HG03521 (cell line): Measurements from ENCODE around the gene OSGEPL1.
"Not testable (repeated sequence)": the region's sequence is repeated elsewhere in the genome, so short reads cannot be mapped to it uniquely, and the experiment has no call there.

Source experiments
- ATAC-seq: cut with Tn5 transposase; IDR thresholded peaks from one replicate; pipeline ENCODE4 v1.9.1; 2021; ENCODE audit warnings: mild to moderate bottlenecking, moderate library complexity; ENCODE audit not compliant: unreplicated experiment

OSGEPL1 gene, protein sequence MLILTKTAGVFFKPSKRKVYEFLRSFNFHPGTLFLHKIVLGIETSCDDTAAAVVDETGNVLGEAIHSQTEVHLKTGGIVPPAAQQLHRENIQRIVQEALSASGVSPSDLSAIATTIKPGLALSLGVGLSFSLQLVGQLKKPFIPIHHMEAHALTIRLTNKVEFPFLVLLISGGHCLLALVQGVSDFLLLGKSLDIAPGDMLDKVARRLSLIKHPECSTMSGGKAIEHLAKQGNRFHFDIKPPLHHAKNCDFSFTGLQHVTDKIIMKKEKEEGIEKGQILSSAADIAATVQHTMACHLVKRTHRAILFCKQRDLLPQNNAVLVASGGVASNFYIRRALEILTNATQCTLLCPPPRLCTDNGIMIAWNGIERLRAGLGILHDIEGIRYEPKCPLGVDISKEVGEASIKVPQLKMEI

GRCh38 chr2:189762551-189763298 is at the start of gene OSGEPL1:
Gene OSGEPL1 (minus strand): TSS chr2:189762792. CDS start chr2:189761640, 1,152 bp downstream.
- ATAC-seq, result peak; percentile 95

DNA sequence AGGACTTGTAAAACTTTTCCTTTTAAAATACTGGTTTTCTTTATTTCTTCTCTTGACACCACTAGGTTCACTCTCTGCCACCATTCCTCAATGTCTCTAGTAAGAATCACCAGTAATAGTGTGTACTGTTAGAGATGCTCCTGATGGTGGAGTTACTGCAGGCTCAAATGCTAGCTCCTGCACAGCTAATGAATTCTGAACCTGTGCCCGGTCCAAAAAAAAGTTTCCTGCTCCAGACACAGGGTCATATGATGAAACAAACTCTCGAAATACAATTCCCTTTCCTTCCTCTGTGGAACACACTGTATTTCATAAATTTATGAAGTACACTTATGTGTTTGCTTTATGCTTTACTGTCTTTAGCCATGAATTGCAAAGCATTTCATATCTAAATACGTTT is 40.8 kb upstream of the OSGEPL1 start:
- no peak for ATAC-seq

DNA sequence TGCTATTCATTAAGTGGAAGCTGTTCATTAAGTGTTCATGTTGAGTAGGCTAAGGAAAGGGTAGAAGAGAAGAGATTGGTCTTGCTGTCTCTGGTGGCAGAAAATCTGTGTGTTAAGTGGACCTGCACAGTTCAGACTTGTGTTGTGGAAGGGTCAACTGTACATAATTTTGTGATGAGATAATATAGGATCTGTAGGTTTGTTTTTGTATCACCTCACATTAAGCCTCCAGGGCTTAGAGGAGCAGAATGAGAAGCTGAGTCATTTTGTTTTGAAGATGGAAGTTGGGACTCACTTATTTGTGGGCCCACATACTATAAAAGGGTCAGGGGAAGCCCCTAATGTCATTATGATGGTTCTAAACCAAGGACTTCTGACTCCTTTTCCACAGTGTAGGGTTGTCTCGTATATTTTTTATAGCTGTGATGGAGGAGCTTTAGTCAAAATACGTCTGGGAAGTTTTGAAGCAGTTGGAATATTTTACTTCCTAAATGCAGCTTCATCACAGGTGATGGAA is 39.9 kb upstream of the OSGEPL1 start:
- no peak for ATAC-seq

DNA sequence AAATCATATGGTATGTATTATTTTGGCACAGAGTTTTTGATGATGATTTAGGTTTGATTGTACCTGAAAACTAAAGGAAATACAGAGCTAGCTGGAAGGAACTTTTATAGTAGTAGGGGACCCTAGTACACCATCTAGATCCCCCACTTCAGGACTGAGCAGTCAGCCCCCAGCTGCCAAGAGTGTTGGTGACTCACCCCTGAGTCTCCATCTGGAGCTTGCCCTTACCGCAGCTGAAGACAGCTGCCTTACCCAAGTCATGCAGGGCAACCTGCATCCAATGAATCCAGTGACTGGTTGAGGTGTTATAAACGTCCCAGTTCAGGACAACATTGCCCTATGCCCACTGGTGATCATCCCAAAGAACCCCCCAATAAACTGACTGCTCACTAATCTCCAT is 36.9 kb upstream of the OSGEPL1 start:
- no peak for ATAC-seq

DNA sequence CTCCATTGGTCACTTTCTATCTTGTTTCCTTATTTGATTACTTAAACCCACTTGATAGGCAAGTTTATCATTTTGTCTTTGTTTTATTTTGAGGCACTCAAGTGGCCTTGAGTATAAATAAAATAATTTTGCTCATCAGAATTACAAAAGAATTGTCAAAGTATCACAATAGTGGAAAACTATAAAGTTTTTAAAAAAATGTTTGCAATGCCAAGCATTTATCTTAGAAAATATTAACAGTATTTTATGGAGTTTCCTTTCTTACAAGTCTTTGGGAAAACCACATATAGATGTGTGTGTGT is 36.4 kb upstream of the OSGEPL1 start:
- ATAC-seq, result no peak

DNA sequence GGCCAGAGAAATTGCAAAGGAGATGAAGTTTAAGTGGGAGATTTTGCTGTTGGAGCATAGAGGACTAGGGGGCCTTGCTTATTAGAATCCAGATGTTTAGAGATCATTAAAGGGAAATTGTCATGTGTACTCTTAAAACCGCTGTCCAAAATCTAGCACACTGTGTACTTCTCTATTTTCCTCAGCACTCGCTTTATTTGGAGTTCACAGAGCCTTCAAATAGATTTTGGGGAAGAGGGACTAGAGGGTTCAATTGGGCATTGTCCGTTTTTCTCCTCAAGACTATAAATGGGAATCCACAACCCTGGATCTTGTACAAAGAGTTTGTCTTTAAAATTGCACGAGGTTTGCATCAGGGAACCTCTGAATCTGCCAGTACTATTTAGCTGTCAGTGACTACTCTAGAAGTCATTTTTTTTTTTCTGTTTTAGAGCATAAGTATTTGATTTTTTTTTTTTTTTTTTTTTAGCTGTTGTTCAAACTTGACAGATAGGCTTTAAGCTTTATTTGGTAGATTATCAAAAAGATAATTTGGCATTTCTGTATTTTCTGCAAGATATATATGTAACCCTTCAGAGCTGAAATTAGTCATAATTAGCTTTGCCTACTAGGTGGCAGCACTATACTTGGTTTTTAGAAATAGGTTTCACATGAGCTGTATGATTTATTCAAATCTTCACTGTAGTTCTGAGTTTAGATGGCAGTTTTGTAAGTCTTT is 35.9 kb upstream of the OSGEPL1 start:
- no peak for ATAC-seq

DNA sequence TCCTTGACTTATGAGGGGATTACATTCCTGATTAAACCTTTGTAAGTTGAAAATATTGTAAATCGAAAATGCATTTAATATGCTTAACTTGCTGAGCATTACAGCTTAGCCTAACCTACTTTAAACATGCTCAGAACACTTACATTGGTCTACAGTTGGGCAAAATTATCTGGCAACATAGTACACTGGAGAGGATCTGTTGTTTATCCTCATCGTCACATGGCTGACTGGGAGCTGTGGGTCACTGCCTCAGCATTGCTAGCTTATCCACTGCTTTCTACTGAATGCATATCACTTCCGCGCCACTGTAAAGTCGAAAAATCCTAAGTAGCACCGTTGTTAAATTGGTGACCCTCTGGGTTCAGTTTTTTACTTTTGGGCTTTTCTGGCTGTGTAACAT is 35.3 kb upstream of the OSGEPL1 start:
- ATAC-seq, result no peak

DNA sequence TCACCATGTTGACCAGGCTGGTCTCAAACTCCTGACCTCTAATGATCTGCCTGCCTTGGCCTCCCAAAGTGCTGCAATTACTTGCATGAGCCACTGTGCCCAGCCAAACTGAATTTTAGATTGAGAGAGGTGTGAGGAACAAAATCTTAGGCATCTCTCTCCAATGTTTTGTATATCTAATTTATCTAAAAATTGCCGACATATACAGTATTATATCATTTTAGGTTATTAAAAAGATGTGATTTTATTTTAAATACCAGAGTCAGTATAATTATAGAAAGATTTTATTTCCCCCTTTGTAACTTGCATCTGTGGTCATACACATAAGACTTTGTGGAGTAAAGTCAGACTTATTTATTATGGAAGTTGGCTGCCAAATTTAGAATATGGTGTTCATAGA is 31.7 kb upstream of the OSGEPL1 start:
- ATAC-seq, result no peak

GRCh38 chr2:189791338-189792042 is 28.9 kb upstream of the OSGEPL1 start:
- no peak for ATAC-seq

- ATAC-seq, result peak; percentile 92
Measured at GRCh38 chr2:189783927-189784867, 21.6 kb upstream of the OSGEPL1 start, which contains the start of the genes ORMDL1 and PMS1. Gene ORMDL1 (minus strand): TSS chr2:189784339. CDS start chr2:189782595, 1,744 bp downstream. Gene PMS1 (plus strand): TSS chr2:189784450. CDS start chr2:189791810, 7,360 bp downstream.

- ATAC-seq, result peak; percentile 5
Measured at GRCh38 chr2:189783451-189783926, 20.9 kb upstream of the OSGEPL1 start.

- no peak for ATAC-seq
Measured at GRCh38 chr2:189782221-189782671, 19.7 kb upstream of the OSGEPL1 start.

DNA sequence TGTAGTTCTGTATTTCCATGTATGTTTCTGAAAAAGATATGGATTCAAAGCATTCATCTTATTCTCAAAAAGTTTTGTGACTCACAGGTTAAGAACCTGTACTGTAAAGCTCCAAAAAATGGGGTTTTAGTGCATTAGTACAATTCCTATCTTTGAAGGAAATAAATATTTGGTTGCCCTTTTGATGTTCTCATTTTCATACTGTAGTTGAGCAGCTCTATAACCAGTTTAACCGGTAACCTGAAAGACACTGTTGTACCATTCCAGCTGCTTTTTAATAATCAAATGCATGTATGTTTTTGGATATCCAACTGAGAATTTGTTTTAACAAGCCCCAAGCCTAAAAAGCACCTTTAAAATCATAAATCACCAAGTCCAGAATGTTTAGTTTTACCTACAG is 9.6 kb upstream of the OSGEPL1 start:
- no peak for ATAC-seq

- ATAC-seq, result no peak
Measured at GRCh38 chr2:189770590-189771322, 8.2 kb upstream of the OSGEPL1 start.

DNA sequence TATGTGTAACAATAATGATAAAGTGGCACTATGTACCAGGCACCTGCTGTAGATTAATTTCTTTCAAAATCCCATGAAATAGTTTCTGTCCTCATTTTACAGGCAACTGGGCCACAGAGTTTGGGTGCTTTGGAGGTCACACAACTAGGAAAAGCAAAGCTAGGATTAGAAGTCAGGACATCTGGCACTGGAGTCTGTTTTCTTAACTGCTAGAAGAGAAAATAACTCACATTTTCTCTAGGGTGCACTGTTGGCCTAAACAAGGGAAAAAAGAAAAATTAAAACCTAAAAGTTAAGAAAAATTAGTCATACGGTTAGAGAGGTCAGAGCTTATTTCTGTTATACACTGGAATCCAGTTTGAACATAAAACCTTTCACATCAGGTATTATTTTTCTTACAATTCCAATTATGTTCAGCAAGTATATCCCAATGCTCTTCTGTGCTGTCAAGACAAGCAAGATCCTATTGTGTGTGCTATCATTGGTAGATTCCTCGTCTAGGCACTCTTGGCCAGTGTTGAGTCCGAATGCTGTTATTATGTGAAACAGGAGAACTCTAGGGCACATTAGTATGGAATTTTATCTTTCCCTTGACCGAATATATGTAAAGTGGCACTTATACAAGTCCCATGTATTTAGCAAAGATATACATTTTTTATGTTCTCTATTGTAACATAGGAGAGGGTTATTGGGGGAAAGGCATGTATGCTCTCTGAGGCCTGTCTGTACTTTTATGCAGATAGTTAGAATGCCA is 1.5 kb upstream of the OSGEPL1 start:
- no peak for ATAC-seq

DNA sequence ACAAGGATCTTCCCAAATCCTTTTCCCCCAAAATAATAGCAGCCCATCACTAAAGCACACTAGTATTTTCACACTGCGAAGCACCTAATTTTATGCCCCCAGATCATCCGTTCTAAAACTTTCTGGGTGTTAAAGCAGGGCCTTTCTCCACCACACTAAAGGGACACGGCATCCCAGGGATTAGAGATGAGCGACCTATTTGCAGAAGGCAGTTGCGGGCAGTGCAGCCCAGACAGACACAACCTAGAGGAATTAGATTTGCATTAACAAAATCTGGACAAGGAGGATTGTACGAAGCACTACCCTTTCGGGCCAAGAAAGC is 402 bp downstream of the OSGEPL1 start:
- ATAC-seq, result no peak

DNA sequence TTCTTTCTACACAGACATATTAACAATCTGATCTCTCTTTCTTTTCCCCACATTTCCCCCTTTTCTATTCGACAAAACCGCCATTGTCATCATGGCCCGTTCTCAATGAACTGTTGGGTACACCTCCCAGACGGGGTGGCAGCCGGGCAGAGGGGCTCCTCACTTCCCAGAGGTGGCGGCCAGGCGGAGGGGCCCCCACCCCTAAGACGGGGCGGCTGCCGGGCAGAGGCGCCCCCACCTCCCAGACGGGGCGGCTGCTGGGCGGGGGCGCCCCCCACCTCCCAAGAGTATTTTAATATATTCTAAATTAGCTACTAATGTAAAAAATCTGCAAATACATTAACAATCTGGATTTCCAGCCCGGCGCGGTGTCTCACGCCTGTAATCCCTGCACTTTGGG is 2.4 kb downstream of the OSGEPL1 start:
- ATAC-seq, result not testable (repeated sequence)

DNA sequence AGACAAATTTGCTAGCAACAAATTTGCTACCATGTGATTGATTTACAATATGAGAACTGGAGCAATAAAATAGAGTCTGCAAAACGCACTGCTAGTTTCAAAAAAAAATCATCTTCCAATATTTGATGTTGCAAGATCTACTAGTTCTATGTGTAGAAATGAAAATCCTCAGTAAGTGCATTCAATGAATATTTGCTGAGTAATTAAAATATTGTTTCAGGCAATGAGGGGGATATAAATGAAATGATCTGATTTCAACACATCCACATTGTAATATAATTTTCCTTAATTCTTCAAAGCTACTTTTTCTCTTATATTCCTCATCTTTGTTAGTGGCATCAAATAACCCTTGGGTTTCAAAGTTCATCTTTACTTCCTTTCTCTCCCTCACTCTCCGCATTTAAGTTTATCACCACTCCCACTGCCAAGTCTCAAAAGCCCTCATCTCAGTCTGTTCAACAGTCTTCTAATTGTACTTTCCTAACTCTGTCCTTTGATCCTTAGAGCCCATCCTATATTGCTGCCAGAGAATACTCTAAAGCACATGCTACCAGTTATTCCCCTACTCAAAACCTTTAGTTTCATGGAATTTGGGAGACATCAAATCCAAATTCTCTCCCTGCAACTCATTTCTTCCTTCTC is 6.2 kb downstream of the OSGEPL1 start:
- ATAC-seq, result no peak
